PC-9 (cell line): ENCODE measurements around the gene ZMIZ1. TPM values are rescaled to one million over a fixed set of nuclear protein-coding genes. Genes with fewer than 3 reads are reported as not detected.

Experiments
- BruUV-seq: library from RNA; stranded (reverse); fragments of 400-500 nt; replicated peaks from 2 replicates; lab custom pipeline; 2021; lab: Mats Ljungman, UMichigan
- CTCF ChIA-PET: fragments of 300-600 bp; sonication (Branson Sonifier 250); formaldehyde crosslinking; loops from one replicate; lab custom pipeline; 2022; ENCODE audit warnings: antibody characterized with exemption; lab: Charles Lee
- POLR2A ChIA-PET: fragments of 300-600 bp; sonication (Branson Sonifier 250); formaldehyde crosslinking; loops from one replicate; lab custom pipeline; 2022; ENCODE audit warnings: antibody characterized with exemption; ENCODE audit not compliant: unreplicated experiment; lab: Charles Lee
- DNase-seq, 2 experiments: peaks; one replicate each; pipeline versions ENCODE4 v3.0.0 to v3.0.0-alpha.2; 2015 to 2022; ENCODE audit warnings: mixed read lengths in 1 of 2
- H2AFZ ChIP-seq: fragments of 200-600 bp; sonication (generic); 2 replicates; pipeline ENCODE4 v1.8.1; 2017; ENCODE audit warnings: antibody characterized with exemption
- H3F3A ChIP-seq: fragments of 200-600 bp; sonication (generic); 2 replicates; pipeline ENCODE4 v1.8.1; 2017; ENCODE audit warnings: antibody characterized with exemption, mild to moderate bottlenecking, low read depth; ENCODE audit not compliant: insufficient read depth
- H3K27ac ChIP-seq: fragments of 200-600 bp; sonication (generic); 2 replicates; pipeline ENCODE4 v1.6.1; 2016; ENCODE audit warnings: mixed run types
- H3K27me3 ChIP-seq: fragments of 200-600 bp; sonication (generic); 2 replicates; pipeline ENCODE4 v1.6.1; 2016; ENCODE audit warnings: low read depth, mixed run types; ENCODE audit not compliant: insufficient read depth
- H3K36me3 ChIP-seq: fragments of 200-600 bp; sonication (generic); 2 replicates; pipeline ENCODE4 v1.6.1; 2016; ENCODE audit warnings: low read depth, mixed run types
- H3K4me1 ChIP-seq: fragments of 200-600 bp; sonication (generic); replicated peaks from 2 replicates; pipeline ENCODE4 v1.6.1; 2016; ENCODE audit warnings: mixed run types; ENCODE audit not compliant: insufficient read depth
- H3K4me2 ChIP-seq: fragments of 200-600 bp; sonication (generic); 2 replicates; pipeline ENCODE4 v1.6.1; 2017; ENCODE audit warnings: mixed run types
- H3K4me3 ChIP-seq: fragments of 200-600 bp; sonication (generic); 2 replicates; pipeline ENCODE4 v1.6.1; 2016; ENCODE audit warnings: mixed run types
- H3K79me2 ChIP-seq: fragments of 200-600 bp; sonication (generic); 2 replicates; pipeline ENCODE4 v1.6.1; 2017; ENCODE audit warnings: low read depth, mixed run types
- H3K9me2 ChIP-seq: fragments of 200-600 bp; sonication (generic); 2 replicates; pipeline ENCODE4 v1.8.1; 2017; ENCODE audit warnings: mild to moderate bottlenecking; ENCODE audit not compliant: insufficient read depth
- H3K9me3 ChIP-seq: fragments of 200-600 bp; sonication (generic); 2 replicates; pipeline ENCODE4 v1.8.1; 2016; ENCODE audit warnings: low read depth; ENCODE audit not compliant: insufficient read depth
- H4K20me1 ChIP-seq: fragments of 200-600 bp; sonication (generic); 2 replicates; pipeline ENCODE4 v1.8.1; 2017; ENCODE audit not compliant: insufficient read depth
- CTCF ChIP-seq: fragments of 200-600 bp; sonication (generic); conservative IDR thresholded peaks from 2 replicates; pipeline ENCODE4 v1.6.1; 2017; ENCODE audit warnings: mixed run types, antibody characterized with exemption, mild to moderate bottlenecking, moderate library complexity
- EZH2 ChIP-seq: fragments of 200-600 bp; sonication (generic); IDR thresholded peaks from 2 replicates; pipeline ENCODE4 v1.8.0; 2017; ENCODE audit warnings: antibody characterized with exemption, low read depth
- intact Hi-C: fragments of 100-400 bp; cut with micrococcal nuclease; formaldehyde crosslinking; loops from one replicate; pipeline ENCODE4 v1.10.0; 2022; ENCODE audit not compliant: unreplicated experiment
- total RNA-seq: library from RNA; stranded (reverse); gene quantifications from 2 replicates; pipeline ENCODE4 v1.2.3, GENCODE V29; 2021

Gene ZMIZ1
- total RNA-seq, 1 experiment from 2014 or later = 47.6 TPM

GRCh38 chr10:79334573-79334972 is 265.8 kb downstream of the ZMIZ1 start:
- TF ChIP-seq EZH2 (no peak), CTCF (no peak)
- POLR2A ChIA-PET = no interaction called here
- H3K4me2 ChIP-seq = no peak overlapping the region
- H3K4me3 ChIP-seq = no peak overlapping the region
- intact Hi-C loops = no loop called here
- no peaks in the 10 kb centered on the region for H3K9me2 ChIP-seq
- CTCF ChIA-PET = interaction anchor here (0.5 to 1.0 kb wide), 3 partner anchors 11 to 722 kb away, joined by 3 read pairs; no protein-coding TSS in a partner anchor
- BruUV-seq = no TSS peak
- DNase-seq = no peak
- H3K27ac ChIP-seq = peak overlapping the region; percentile 92
- no peaks in the 10 kb centered on the region for H4K20me1 ChIP-seq
- no peaks in the 10 kb centered on the region for H3K79me2 ChIP-seq
- no peaks in the 10 kb centered on the region for H3K27me3 ChIP-seq
- peaks cover 36% of the 10 kb centered on the region for H3F3A ChIP-seq
- no peak overlapping the region for H2AFZ ChIP-seq
- peaks cover 36% of the 10 kb centered on the region for H3K4me1 ChIP-seq
- no peaks in the 10 kb centered on the region for H3K36me3 ChIP-seq
- H3K9me3 ChIP-seq = no peaks in the 10 kb centered on the region

- Histone ChIP-seq H3K4me3 (no peak overlapping the region), H3K27me3 (no peaks in the 10 kb centered on the region), H3K4me1 (peaks cover 32% of the 10 kb centered on the region), H3K9me3 (no peaks in the 10 kb centered on the region), H3K4me2 (no peak overlapping the region), H3K9me2 (no peaks in the 10 kb centered on the region), H3K36me3 (no peaks in the 10 kb centered on the region), H3K79me2 (no peaks in the 10 kb centered on the region), H3K27ac (no peak overlapping the region), H3F3A (peaks cover 30% of the 10 kb centered on the region), H4K20me1 (no peaks in the 10 kb centered on the region), H2AFZ (no peak overlapping the region)
- intact Hi-C loops = no loop called here
- CTCF ChIA-PET = interaction anchor here (0.7 to 1.0 kb wide), 2 partner anchors 10 to 136 kb away, joined by 3 read pairs; no protein-coding TSS in a partner anchor
- TF ChIP-seq CTCF (no peak), EZH2 (no peak)
- BruUV-seq = no TSS peak
- DNase-seq = no peak
- POLR2A ChIA-PET = no interaction called here
These were observed 266.3 kb downstream of the ZMIZ1 start for GRCh38 chr10:79335094-79335469.

- BruUV-seq = no TSS peak
- Histone ChIP-seq H4K20me1 (no peaks in the 10 kb centered on the region), H3K27me3 (no peaks in the 10 kb centered on the region), H2AFZ (no peak overlapping the region), H3K4me2 (no peak overlapping the region), H3K79me2 (no peaks in the 10 kb centered on the region), H3K4me3 (no peak overlapping the region), H3K9me2 (no peaks in the 10 kb centered on the region), H3K36me3 (no peaks in the 10 kb centered on the region), H3K4me1 (peaks cover 26% of the 10 kb centered on the region), H3F3A (peaks cover 26% of the 10 kb centered on the region), H3K9me3 (no peaks in the 10 kb centered on the region), H3K27ac (no peak overlapping the region)
- DNase-seq = no peak
- intact Hi-C loops = no loop called here
- ChIA-PET POLR2A (no interaction called here), CTCF (interaction anchor here (0.7 to 1.0 kb wide), 2 partner anchors 10 to 135 kb away, joined by 3 read pairs; no protein-coding TSS in a partner anchor)
- no peak for TF ChIP-seq CTCF
- TF ChIP-seq EZH2 = no peak
These were observed 266.9 kb downstream of the ZMIZ1 start for GRCh38 chr10:79335470-79336235.
